ENCODE data around the gene PIK3CB.

DNA sequence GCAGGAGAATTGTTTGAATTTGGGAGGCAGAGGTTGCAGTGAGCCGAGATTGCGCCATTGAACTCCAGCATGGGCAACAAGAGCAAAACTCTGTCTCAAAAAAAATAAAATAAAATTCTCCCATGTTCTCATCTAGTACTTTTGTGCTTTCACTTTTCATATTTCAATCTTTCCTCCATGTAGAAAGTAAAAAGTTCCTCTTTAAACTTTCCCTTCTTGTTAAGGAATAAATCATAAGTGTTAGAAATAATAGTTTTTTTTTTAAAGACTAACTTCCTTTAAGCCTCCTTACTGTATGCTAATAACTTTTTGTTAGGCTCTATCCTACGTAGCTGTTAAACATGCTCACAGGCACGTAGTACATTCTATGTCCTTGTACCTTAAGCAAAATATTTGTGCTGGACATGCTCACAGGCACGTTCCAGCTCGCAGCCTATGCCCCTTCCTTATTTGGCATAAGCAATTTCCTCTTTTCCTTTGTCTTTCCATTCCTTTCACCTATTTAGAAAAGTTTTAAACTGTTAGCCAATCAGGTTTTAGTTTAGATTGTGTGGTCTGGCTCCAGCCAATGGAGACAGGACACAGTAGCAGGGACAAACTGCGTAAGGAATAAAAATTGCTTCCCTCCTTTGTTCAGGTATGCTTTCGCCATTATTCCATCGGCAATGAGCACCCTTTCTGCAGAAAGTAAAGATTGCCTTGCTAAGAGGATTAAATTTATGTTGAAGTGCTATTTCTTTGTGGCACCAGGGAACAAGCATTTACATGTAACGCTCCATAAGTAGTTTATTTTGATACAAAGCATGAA is 38.9 kb upstream of the PIK3CB start:
- no peak for TF ChIP-seq TAF1 (IDR thresholded peaks at IDR 0.05; ENCODE audit: low read depth)
- no peak for TF ChIP-seq NFIC (IDR thresholded peaks at IDR 0.05)

Data from Ishikawa (cell line).